Measurements from ENCODE around the gene CTRL.

Gene CTRL

GRCh38 chr16:67962135-67962534 lies 30.5 kb upstream of the CTRL start:
- no peak for DNase-seq (ENCODE audit: low spot score)

- no peak for DNase-seq (ENCODE audit: low spot score)
Observed at GRCh38 chr16:67961551-67961957, 29.9 kb upstream of the CTRL start.

- DNase-seq (ENCODE audit: low spot score) = no peak
Observed at GRCh38 chr16:67959536-67960329, 28.1 kb upstream of the CTRL start.

- DNase-seq (ENCODE audit: low spot score) = no peak
Observed at GRCh38 chr16:67957622-67958021, 26.0 kb upstream of the CTRL start.

- no peak for DNase-seq (ENCODE audit: low spot score)
Observed at GRCh38 chr16:67954421-67955196, 22.9 kb upstream of the CTRL start.

GRCh38 chr16:67953641-67954375 lies 22.1 kb upstream of the CTRL start:
- no peak for DNase-seq (ENCODE audit: low spot score)

- no peak for DNase-seq (ENCODE audit: low spot score)
Observed at GRCh38 chr16:67951485-67951884, 19.8 kb upstream of the CTRL start.

GRCh38 chr16:67950335-67950843 lies 18.7 kb upstream of the CTRL start:
- no peak for DNase-seq (ENCODE audit: low spot score)

- DNase-seq (ENCODE audit: low spot score) = no peak
Observed at GRCh38 chr16:67949645-67950044, 18.0 kb upstream of the CTRL start.

GRCh38 chr16:67948015-67948414 lies 16.4 kb upstream of the CTRL start:
- DNase-seq (ENCODE audit: low spot score) = peak; percentile 58

- DNase-seq (ENCODE audit: low spot score) = no peak
Observed at GRCh38 chr16:67946966-67947558, 15.4 kb upstream of the CTRL start.

- DNase-seq (ENCODE audit: low spot score) = no peak
Observed at GRCh38 chr16:67946128-67946569, 14.5 kb upstream of the CTRL start.

GRCh38 chr16:67945392-67945933 lies 13.8 kb upstream of the CTRL start:
- no peak for DNase-seq (ENCODE audit: low spot score)

- no peak for DNase-seq (ENCODE audit: low spot score)
Observed at GRCh38 chr16:67944690-67945391, 13.2 kb upstream of the CTRL start.

GRCh38 chr16:67943619-67944504 lies 12.2 kb upstream of the CTRL start, which contains the start of gene LCAT:
Gene LCAT (minus strand): TSS chr16:67944120. CDS start chr16:67944101, 19 bp downstream.
- DNase-seq (ENCODE audit: low spot score) = no peak

GRCh38 chr16:67943256-67943618 lies 11.6 kb upstream of the CTRL start:
- DNase-seq (ENCODE audit: low spot score) = no peak

- DNase-seq (ENCODE audit: low spot score) = no peak
Observed at GRCh38 chr16:67942510-67943255, 11.0 kb upstream of the CTRL start.

GRCh38 chr16:67942200-67942509 lies 10.5 kb upstream of the CTRL start:
- peak; percentile 34 for DNase-seq (ENCODE audit: low spot score)

- no peak for DNase-seq (ENCODE audit: low spot score)
Observed at GRCh38 chr16:67941469-67942199, 10.0 kb upstream of the CTRL start.

Data from hematopoietic multipotent progenitor cell treated with erythropoietin and hydrocortisone succinate and interleukin-3 and kit ligand, for 17 days (in vitro differentiated cells).